Thoracic aorta (tissue), 2 donors: Measurements from ENCODE around the gene SEC14L5. TPM values are rescaled to one million over a fixed set of nuclear protein-coding genes. Genes with fewer than 3 reads are reported as not detected.

Experiments
- ATAC-seq: fragments of 150-250 bp; one replicate; pipeline ENCODE4 v1.8.0; 2017; ENCODE audit warnings: low read depth; ENCODE audit not compliant: insufficient number of reproducible peaks, low FRiP score
- DNase-seq: peaks from one replicate; pipeline ENCODE4 v3.0.0-alpha.2; 2020; ENCODE audit warnings: low spot score
- H3K27ac ChIP-seq, 2 donors: fragments of 200-600 bp; sonication (generic); 1 replicate in 1 of 2; 2 replicates in 1 of 2; pipeline ENCODE4 v1.5.1; 2016; ENCODE audit warnings: mild to moderate bottlenecking in 2 of 2, moderate library complexity in 2 of 2
- H3K27me3 ChIP-seq: fragments of 200-600 bp; sonication (generic); replicated peaks from 2 replicates; pipeline ENCODE4 v1.6.0; 2016; ENCODE audit warnings: mild to moderate bottlenecking; ENCODE audit not compliant: insufficient read depth
- H3K36me3 ChIP-seq: fragments of 200-600 bp; sonication (generic); one replicate; pipeline ENCODE4 v1.5.1; 2016
- H3K4me1 ChIP-seq, 2 donors: fragments of 200-600 bp; sonication (generic); 1 replicate in 1 of 2; 2 replicates in 1 of 2; pipeline versions ENCODE4 v1.5.1 to v1.6.0; 2016; ENCODE audit warnings: low read depth in 2 of 2, mild to moderate bottlenecking in 1 of 2; ENCODE audit not compliant: control insufficient read depth in 1 of 2
- H3K4me3 ChIP-seq: fragments of 200-600 bp; sonication (generic); 2 replicates; pipeline ENCODE4 v1.5.1; 2016; ENCODE audit warnings: mild to moderate bottlenecking
- H3K9me3 ChIP-seq: fragments of 200-600 bp; sonication (generic); 2 replicates; pipeline ENCODE4 v1.5.1; 2016
- CTCF ChIP-seq: fragments of 200-600 bp; sonication (generic); IDR thresholded peaks from one replicate; pipeline ENCODE4 v1.5.1; 2019; ENCODE audit warnings: antibody characterized with exemption
- total RNA-seq, 2 donors: library from RNA; depleted of rRNA; stranded (reverse); fragments of >200 nt; gene quantifications; one replicate each; pipeline versions ENCODE4 v1.1.0 to v1.2.3, GENCODE V29; 2016

SEC14L5 gene
- total RNA-seq, 2 donors from 2014 or later: 0.92 to 4.6 TPM

DNA sequence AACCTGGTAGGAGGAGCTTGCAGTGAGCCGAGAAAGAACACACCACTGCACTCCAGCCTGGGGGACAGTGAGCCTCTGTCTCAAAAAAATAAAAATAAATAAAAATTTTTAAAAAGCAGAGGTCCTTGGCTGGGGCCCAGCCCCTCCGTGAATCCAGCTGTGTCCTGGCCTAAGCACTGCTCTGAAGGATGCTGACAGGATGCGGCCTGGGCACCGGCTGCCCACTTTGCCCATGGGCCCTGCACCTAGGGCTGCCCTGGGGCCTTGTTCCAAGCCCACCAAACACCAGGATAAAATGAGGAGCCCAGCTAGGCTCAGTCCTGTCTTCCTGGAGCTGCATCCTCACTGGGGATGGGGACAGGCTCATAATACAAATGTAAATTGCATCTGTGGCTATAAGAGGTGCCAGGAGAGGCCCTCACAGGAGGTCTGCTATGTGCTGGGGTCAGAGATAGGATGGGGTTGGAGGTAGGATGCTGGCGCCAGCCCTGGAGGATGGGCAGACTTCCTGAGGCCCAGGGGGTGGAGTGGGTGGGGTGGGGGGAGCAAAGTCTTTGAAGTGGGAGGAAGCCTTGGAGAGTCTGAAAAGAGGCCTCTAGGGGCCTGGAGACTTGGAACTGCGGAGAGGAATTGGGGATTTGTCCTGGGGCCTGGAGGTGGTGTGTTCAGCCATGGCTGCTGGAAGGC lies 101.4 kb downstream of the SEC14L5 start:
- Histone ChIP-seq H3K27me3 (no peaks in the 10 kb centered on the region), H3K9me3 (no peaks in the 10 kb centered on the region), H3K4me1 (no peaks in the 10 kb centered on the region), H3K27ac (no peak overlapping the region), H3K4me3 (no peak overlapping the region), H3K36me3 (no peaks in the 10 kb centered on the region)
- no peak for TF ChIP-seq CTCF
- ATAC-seq (no peak), DNase-seq (no peak)

GRCh38 chr16:5060073-5060641 lies 102.0 kb downstream of the SEC14L5 start:
- ATAC-seq (no peak), DNase-seq (no peak)
- no peaks in the 10 kb centered on the region for H3K4me1 ChIP-seq

GRCh38 chr16:5062051-5062450 lies 103.9 kb downstream of the SEC14L5 start:
- Histone ChIP-seq H3K27me3 (no peaks in the 10 kb centered on the region), H3K4me3 (no peak overlapping the region), H3K36me3 (no peaks in the 10 kb centered on the region), H3K4me1 (no peaks in the 10 kb centered on the region), H3K27ac (no peak overlapping the region), H3K9me3 (no peaks in the 10 kb centered on the region)
- DNase-seq: no peak
- no peak for TF ChIP-seq CTCF
- no peak for ATAC-seq

More at GRCh38 chr16:5060073-5060641, 102.0 kb downstream of the SEC14L5 start:
- Histone ChIP-seq H3K9me3 (no peaks in the 10 kb centered on the region), H3K27ac (no peak overlapping the region), H3K27me3 (no peaks in the 10 kb centered on the region), H3K4me3 (no peak overlapping the region), H3K36me3 (no peaks in the 10 kb centered on the region)
- TF ChIP-seq CTCF: no peak

DNA sequence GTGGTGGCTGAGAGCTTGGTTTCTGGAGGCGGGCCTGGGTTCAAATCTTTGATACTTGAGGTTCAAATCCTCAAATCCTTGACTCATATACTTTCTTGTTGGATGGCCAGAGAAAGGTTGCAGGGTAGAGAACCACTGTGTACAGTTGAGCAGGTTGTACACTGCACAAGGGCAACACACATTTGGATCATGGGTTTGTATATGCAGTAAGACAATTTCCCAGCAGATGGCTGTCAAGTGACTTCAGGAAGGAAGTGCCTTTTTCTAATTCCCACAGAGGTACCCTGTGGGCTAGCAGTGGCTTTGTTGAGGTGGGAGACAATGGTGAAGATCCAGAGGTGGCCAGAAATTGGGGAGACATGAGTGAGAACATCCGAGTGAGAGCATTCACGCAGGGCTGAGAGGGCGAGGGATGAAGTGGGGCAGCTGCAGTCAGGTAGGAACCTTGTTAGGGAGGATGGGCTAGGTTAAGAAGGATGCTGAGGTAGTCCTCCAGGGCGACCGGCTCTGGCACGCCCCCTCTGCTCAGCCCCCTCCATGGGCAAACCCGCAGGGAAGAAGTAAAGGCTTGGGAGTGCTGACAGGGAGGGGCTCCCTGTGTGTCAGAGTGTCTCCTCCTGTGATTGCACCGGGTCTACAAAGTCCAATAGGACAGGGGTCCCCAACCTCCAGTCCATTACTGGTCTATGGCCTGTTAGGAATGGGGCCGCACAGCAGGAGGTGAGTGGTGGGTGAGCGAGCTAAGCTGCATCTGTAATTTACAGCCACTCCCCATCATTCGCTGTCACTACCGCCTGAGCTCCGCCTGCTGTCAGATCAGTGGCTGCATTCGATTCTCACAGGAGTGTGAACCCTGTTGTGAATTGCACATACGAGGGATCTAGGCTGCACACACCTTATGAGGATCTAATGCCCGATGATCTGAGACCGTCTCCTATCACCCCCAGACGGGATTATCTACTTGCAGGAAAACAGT lies 104.9 kb downstream of the SEC14L5 start:
- DNase-seq: no peak

More for the DNA sequence above, 104.9 kb downstream of the SEC14L5 start:
- Histone ChIP-seq H3K36me3 (no peaks in the 10 kb centered on the region), H3K4me3 (no peak overlapping the region), H3K9me3 (no peaks in the 10 kb centered on the region), H3K27ac (no peak overlapping the region), H3K27me3 (no peaks in the 10 kb centered on the region), H3K4me1 (no peaks in the 10 kb centered on the region)
- no peak for ATAC-seq
- TF ChIP-seq CTCF: no peak
